ENCODE data around the gene PLPPR5. TPM values are rescaled to one million over a fixed set of nuclear protein-coding genes. Genes with fewer than 3 reads are reported as not detected.

PLPPR5 gene
- total and polyA plus RNA-seq, 2 of the 8 experiments (the other 6 are each of a cell fraction or from before 2014, with no cell fraction given), result 1.9 to 5.6 TPM

GRCh38 chr1:98842241-98842640 is 162.4 kb downstream of the PLPPR5 start:
- WGBS, 2 experiments (ENCODE audit: extremely low coverage in 1 of 2, insufficient coverage in 1 of 2, insufficient read length in 1 of 2, insufficient replicate concordance in 2 of 2, low coverage in 1 of 2, low lambda C conversion rate in 2 of 2, missing lambda C conversion rate in 1 of 2), result 94% methylated on average over 2 of the region's 2 CpGs; no CpG with 5 or more reads in 1 of the 2 experiments
- H3K4me1 ChIP-seq (replicated peaks in 1 of 4; ENCODE audit: control insufficient read depth in 3 of 4, insufficient read depth in 4 of 4, low read length in 3 of 4), result no peaks in the 10 kb centered on the region

More at GRCh38 chr1:98842241-98842640, 162.4 kb downstream of the PLPPR5 start:
- Histone ChIP-seq H4K8ac (ENCODE audit: extremely low read depth, insufficient read depth, low read length) (no peak overlapping the region), H2BK12ac (ENCODE audit: low read depth, low read length) (no peak overlapping the region), H2BK5ac (ENCODE audit: low read depth, low read length) (no peak overlapping the region), H3K27ac (ENCODE audit: low read depth, low read length) (no peak overlapping the region), H3K9ac (replicated peaks in 1 of 4; ENCODE audit: extremely low read depth in 1 of 4, low read depth in 3 of 4, low read length in 3 of 4) (no peak overlapping the region), H3K27me3 (replicated peaks in 1 of 4; ENCODE audit: control insufficient read depth in 3 of 4, extremely low read depth in 1 of 4, insufficient read depth in 3 of 4, low read length in 3 of 4) (peaks cover 0 to 2% (median 0%) of the 10 kb centered on the region in 4 experiments; a peak in 1 of 7 replicates), H3K14ac (ENCODE audit: insufficient read length) (no peak overlapping the region), H3K18ac (ENCODE audit: extremely low read depth, low read length) (no peak overlapping the region), H3K79me2 (ENCODE audit: control insufficient read depth in 1 of 2, insufficient read depth in 2 of 2, low read length in 2 of 2) (no peaks in the 10 kb centered on the region), H2BK15ac (ENCODE audit: low read length) (no peak overlapping the region), H3K56ac (replicated peaks; ENCODE audit: insufficient read length, low read depth, low read length) (no peak overlapping the region), H3K9me3 (ENCODE audit: insufficient read depth in 2 of 2, low read depth in 1 of 2, low read length in 1 of 2) (no peaks in the 10 kb centered on the region), H3K4me3 (ENCODE audit: extremely low read depth in 1 of 4, insufficient read depth in 2 of 4, low read depth in 3 of 4, low read length in 4 of 4) (no peak overlapping the region), H4K91ac (replicated peaks; ENCODE audit: insufficient read length, low read length) (no peak overlapping the region), H3K36me3 (ENCODE audit: control insufficient read depth in 2 of 4, insufficient read depth in 4 of 4, low read length in 3 of 4) (no peaks in the 10 kb centered on the region), H2AK5ac (ENCODE audit: low read depth, low read length) (no peak overlapping the region), H4K20me1 (replicated peaks in 1 of 2; ENCODE audit: control insufficient read depth in 1 of 2, insufficient read depth in 2 of 2, low read length in 2 of 2) (no peaks in the 10 kb centered on the region), H2BK20ac (ENCODE audit: low read length) (no peak overlapping the region), H4K5ac (ENCODE audit: insufficient read length, low read depth, low read length) (no peak overlapping the region), H3K23ac (ENCODE audit: insufficient read length) (no peak overlapping the region), H3K4me2 (ENCODE audit: insufficient read depth in 1 of 2, low read depth in 2 of 2, low read length in 2 of 2) (no peak overlapping the region), H3K4ac (replicated peaks; ENCODE audit: insufficient read length, low read depth, low read length) (no peak overlapping the region), H3K23me2 (ENCODE audit: low read depth, low read length) (no peaks in the 10 kb centered on the region), H2AFZ (ENCODE audit: low read length) (no peak overlapping the region), H3K79me1 (ENCODE audit: low read depth, low read length) (no peaks in the 10 kb centered on the region), H2BK120ac (replicated peaks; ENCODE audit: low read depth, low read length) (no peak overlapping the region)
- DNase-seq (ENCODE audit: low read depth in 1 of 2, low spot score in 2 of 2), result no peak
- FAIRE-seq, result no peak
- TF ChIP-seq KDM4A (IDR thresholded peaks at IDR 0.05; ENCODE audit: low read depth, low read length, severe bottlenecking) (no peak), CTBP2 (IDR thresholded peaks at IDR 0.05; ENCODE audit: borderline replicate concordance, insufficient read depth, insufficient read length, low read length) (no peak), TAF1 (IDR thresholded peaks at IDR 0.05; ENCODE audit: low read depth, low read length) (no peak), TEAD4 (IDR thresholded peaks at IDR 0.05; ENCODE audit: low read depth, low read length) (no peak), BCL11A (IDR thresholded peaks at IDR 0.05; ENCODE audit: low read depth in 2 of 2, low read length in 2 of 2) (no peak), PHF8 (conservative IDR thresholded peaks at IDR 0.05; ENCODE audit: low read depth, low read length) (no peak), JUN (IDR thresholded peaks at IDR 0.05; ENCODE audit: low read depth, low read length) (no peak), RNF2 (IDR thresholded peaks at IDR 0.05; ENCODE audit: borderline replicate concordance, low read depth, low read length, missing control alignments, poor library complexity, severe bottlenecking) (no peak), YY1 (IDR thresholded peaks at IDR 0.05; ENCODE audit: low read depth, low read length) (no peak), NRF1 (IDR thresholded peaks at IDR 0.05; ENCODE audit: low read depth, low read length) (no peak), KDM5A (IDR thresholded peaks at IDR 0.05; ENCODE audit: low read length) (no peak), POU5F1 (IDR thresholded peaks at IDR 0.05; ENCODE audit: low read depth, low read length) (no peak), TBP (IDR thresholded peaks at IDR 0.05; ENCODE audit: low read depth, low read length) (no peak)
- TF ChIP-seq, protein P1, sequence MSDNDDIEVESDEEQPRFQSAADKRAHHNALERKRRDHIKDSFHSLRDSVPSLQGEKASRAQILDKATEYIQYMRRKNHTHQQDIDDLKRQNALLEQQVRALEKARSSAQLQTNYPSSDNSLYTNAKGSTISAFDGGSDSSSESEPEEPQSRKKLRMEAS (IDR thresholded peaks at IDR 0.05), result no peak
- CTCF ChIA-PET (ENCODE audit: partially characterized antibody), result interaction anchor here (0.6 kb wide), 1 partner anchor 14 kb away, joined by 4 read pairs; no protein-coding TSS in a partner anchor
- POLR2A ChIA-PET (ENCODE audit: partially characterized antibody), result no interaction called here
